HepG2 (cell line): Measurements from ENCODE around the gene PCDHGC5. TPM values are rescaled to one million over a fixed set of nuclear protein-coding genes. Genes with fewer than 3 reads are reported as not detected.

ENCODE experiments used
- AGO1 ChIP-seq: fragments of 200-400 bp; formaldehyde crosslinking; IDR thresholded peaks from 2 replicates; pipeline ENCODE4 v1.6.1; 2017; ENCODE audit warnings: mild to moderate bottlenecking, low read depth, low read length, moderate library complexity; ENCODE audit not compliant: poor library complexity, severe bottlenecking
- BCL6 ChIP-seq: IDR thresholded peaks from 2 replicates; pipeline ENCODE4 v1.6.1; 2016; ENCODE audit warnings: missing genetic modification reagents, missing compliant biosample characterization
- DNMT3B ChIP-seq: conservative IDR thresholded peaks from 2 replicates; pipeline ENCODE4 v1.6.1; 2016; ENCODE audit warnings: missing biosample characterization, control low read depth
- GATA4 ChIP-seq: sonication (generic); IDR thresholded peaks from 2 replicates; pipeline ENCODE4 v1.6.1; 2016; ENCODE audit warnings: antibody characterized with exemption, low read depth, borderline replicate concordance
- HMGA1 ChIP-seq: sonication (generic); formaldehyde crosslinking; conservative IDR thresholded peaks from 2 replicates; pipeline ENCODE4 v1.4.0; 2020; ENCODE audit warnings: missing genetic modification reagents
- HNF1A ChIP-seq, 2 experiments: sonication (generic) in 1 of 2; formaldehyde crosslinking in 1 of 2; IDR thresholded peaks; 2 replicates each; pipeline versions ENCODE4 v1.4.0 to v1.6.1; 2016 to 2020; ENCODE audit warnings: borderline replicate concordance in 1 of 2, low read depth in 1 of 2, mild to moderate bottlenecking in 1 of 2, missing genetic modification reagents in 1 of 2
- HOXA5 ChIP-seq: sonication (generic); formaldehyde crosslinking; IDR thresholded peaks from 2 replicates; pipeline ENCODE4 v1.4.0; 2020; ENCODE audit warnings: missing genetic modification reagents
- NAIF1 ChIP-seq: sonication (generic); formaldehyde crosslinking; IDR thresholded peaks from 2 replicates; pipeline ENCODE4 v1.5.0; 2020; ENCODE audit warnings: mild to moderate bottlenecking, missing genetic modification reagents, borderline replicate concordance
- NFYC ChIP-seq: IDR thresholded peaks from 2 replicates; pipeline ENCODE4 v1.6.1; 2016; ENCODE audit warnings: missing genetic modification reagents, missing compliant biosample characterization
- POLR2AphosphoS5 ChIP-seq: IDR thresholded peaks from 2 replicates; pipeline ENCODE4 v1.6.1; 2012; ENCODE audit warnings: low read depth, low read length
- RXRA ChIP-seq: sonication (generic); formaldehyde crosslinking; IDR thresholded peaks from 2 replicates; pipeline ENCODE4 v1.5.1; 2020; ENCODE audit warnings: missing genetic modification reagents
- SATB2 ChIP-seq: sonication (generic); formaldehyde crosslinking; IDR thresholded peaks from 2 replicates; pipeline ENCODE4 v1.5.0; 2020; ENCODE audit warnings: missing genetic modification reagents
- SIX1 ChIP-seq: sonication (generic); formaldehyde crosslinking; IDR thresholded peaks from 2 replicates; pipeline ENCODE4 v1.4.0; 2020; ENCODE audit warnings: missing genetic modification reagents, borderline replicate concordance
- ZBTB7A ChIP-seq: sonication (generic); formaldehyde crosslinking; IDR thresholded peaks from 2 replicates; pipeline ENCODE4 v1.8.0; 2022; ENCODE audit warnings: mild to moderate bottlenecking, missing genetic modification reagents
- ZNF234 ChIP-seq: sonication (generic); formaldehyde crosslinking; conservative IDR thresholded peaks from 2 replicates; pipeline ENCODE4 v1.5.1; 2020; ENCODE audit warnings: mild to moderate bottlenecking, missing genetic modification reagents
- ZNF24 ChIP-seq: fragments of 450-650 bp; IDR thresholded peaks from 2 replicates; pipeline ENCODE4 v1.6.1; 2017; ENCODE audit warnings: antibody characterized with exemption, mild to moderate bottlenecking
- ZNF256 ChIP-seq: sonication (generic); formaldehyde crosslinking; conservative IDR thresholded peaks from 2 replicates; pipeline ENCODE4 v1.4.0; 2020; ENCODE audit warnings: missing genetic modification reagents
- ZNF816 ChIP-seq: sonication (generic); formaldehyde crosslinking; IDR thresholded peaks from 2 replicates; pipeline ENCODE4 v1.8.0; 2022; ENCODE audit warnings: missing genetic modification reagents, mild to moderate bottlenecking, borderline replicate concordance
- polyA plus RNA-seq, 8 experiments: library from polyadenylated mRNA; depleted of rRNA in 3 of 8; stranded (reverse) in 7 of 8; unstranded in 1 of 8; fragments of >200 nt; fragmentation: Illumina TruSeq in 4 of 8; extraction: Trizol in 4 of 8; gene quantifications; 2 replicates each; pipeline versions ENCODE4 v1.2.1 to v1.2.3, GENCODE V29; 2011 to 2016; ENCODE audit warnings: low read depth in 4 of 8, missing spikeins in 1 of 8, mixed read lengths in 1 of 8; ENCODE audit not compliant: insufficient read depth in 1 of 8
- total RNA-seq, 5 experiments: library from RNA; depleted of rRNA; stranded (reverse); fragments of >200 nt; fragmentation: Illumina TruSeq; extraction: Trizol; gene quantifications; 2 replicates each; pipeline ENCODE4 v1.2.3, GENCODE V29; 2016; ENCODE audit warnings: low read depth in 1 of 5
- TF ChIP-seq, protein P1 (sequence below): sonication (generic); formaldehyde crosslinking; IDR thresholded peaks from 2 replicates; pipeline ENCODE4 v1.5.1; 2020; ENCODE audit warnings: mild to moderate bottlenecking, missing genetic modification reagents
- TF ChIP-seq, protein P2 (sequence below): sonication (generic); formaldehyde crosslinking; IDR thresholded peaks from 2 replicates; pipeline ENCODE4 v1.5.1; 2020; ENCODE audit warnings: missing genetic modification reagents, mild to moderate bottlenecking, borderline replicate concordance

The PCDHGC5 gene
- total and polyA plus RNA-seq, 2 of the 13 experiments (the other 11 are each of a cell fraction or from before 2014, with no cell fraction given) = 0.03 TPM; not detected in 1

- TF ChIP-seq, protein P1, sequence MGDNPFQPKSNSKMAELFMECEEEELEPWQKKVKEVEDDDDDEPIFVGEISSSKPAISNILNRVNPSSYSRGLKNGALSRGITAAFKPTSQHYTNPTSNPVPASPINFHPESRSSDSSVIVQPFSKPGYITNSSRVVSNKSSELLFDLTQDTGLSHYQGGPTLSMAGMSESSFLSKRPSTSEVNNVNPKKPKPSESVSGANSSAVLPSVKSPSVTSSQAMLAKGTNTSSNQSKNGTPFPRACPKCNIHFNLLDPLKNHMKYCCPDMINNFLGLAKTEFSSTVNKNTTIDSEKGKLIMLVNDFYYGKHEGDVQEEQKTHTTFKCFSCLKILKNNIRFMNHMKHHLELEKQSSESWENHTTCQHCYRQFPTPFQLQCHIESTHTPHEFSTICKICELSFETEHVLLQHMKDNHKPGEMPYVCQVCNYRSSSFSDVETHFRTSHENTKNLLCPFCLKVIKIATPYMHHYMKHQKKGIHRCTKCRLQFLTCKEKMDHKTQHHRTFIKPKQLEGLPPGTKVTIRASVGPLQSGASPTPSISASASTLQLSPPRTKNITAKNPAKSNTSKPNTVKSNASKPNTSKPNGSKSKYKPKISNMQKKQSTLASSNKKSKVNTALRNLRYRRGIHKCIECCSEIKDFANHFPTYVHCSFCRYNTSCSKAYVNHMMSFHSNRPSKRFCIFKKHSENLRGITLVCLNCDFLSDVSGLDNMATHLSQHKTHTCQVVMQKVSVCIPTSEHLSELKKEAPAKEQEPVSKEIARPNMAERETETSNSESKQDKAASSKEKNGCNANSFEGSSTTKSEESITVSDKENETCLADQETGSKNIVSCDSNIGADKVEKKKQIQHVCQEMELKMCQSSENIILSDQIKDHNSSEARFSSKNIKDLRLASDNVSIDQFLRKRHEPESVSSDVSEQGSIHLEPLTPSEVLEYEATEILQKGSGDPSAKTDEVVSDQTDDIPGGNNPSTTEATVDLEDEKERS (CRISPR knock-in tag) = 0 out of 2 replicates have a peak, but pooled peaks have one; percentile 34
- no peak for TF ChIP-seq ZNF816 (CRISPR knock-in tag)
- TF ChIP-seq AGO1 = no peak
- peak; percentile 74 for TF ChIP-seq DNMT3B
- peak; percentile 59 for TF ChIP-seq BCL6
- peak; percentile 91 for TF ChIP-seq RXRA (CRISPR knock-in tag)
- no peak for TF ChIP-seq ZBTB7A
- no peak for TF ChIP-seq ZNF256 (CRISPR knock-in tag)
- peak; percentile 15; the same call in 1 of the 2 replicates for TF ChIP-seq NFYC (CRISPR knock-in tag)
- peak; percentile 88 for TF ChIP-seq SIX1 (CRISPR knock-in tag)
- TF ChIP-seq POLR2AphosphoS5 = no peak
- TF ChIP-seq, protein P2, sequence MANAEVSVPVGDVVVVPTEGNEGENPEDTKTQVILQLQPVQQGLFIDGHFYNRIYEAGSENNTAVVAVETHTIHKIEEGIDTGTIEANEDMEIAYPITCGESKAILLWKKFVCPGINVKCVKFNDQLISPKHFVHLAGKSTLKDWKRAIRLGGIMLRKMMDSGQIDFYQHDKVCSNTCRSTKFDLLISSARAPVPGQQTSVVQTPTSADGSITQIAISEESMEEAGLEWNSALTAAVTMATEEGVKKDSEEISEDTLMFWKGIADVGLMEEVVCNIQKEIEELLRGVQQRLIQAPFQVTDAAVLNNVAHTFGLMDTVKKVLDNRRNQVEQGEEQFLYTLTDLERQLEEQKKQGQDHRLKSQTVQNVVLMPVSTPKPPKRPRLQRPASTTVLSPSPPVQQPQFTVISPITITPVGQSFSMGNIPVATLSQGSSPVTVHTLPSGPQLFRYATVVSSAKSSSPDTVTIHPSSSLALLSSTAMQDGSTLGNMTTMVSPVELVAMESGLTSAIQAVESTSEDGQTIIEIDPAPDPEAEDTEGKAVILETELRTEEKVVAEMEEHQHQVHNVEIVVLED (CRISPR knock-in tag) = 0 out of 2 replicates have a peak, but pooled peaks have one; percentile 18
- no peak for TF ChIP-seq HOXA5 (CRISPR knock-in tag)
- TF ChIP-seq NAIF1 = no peak
- 0 out of 2 replicates have a peak, but pooled peaks have one; percentile 45 for TF ChIP-seq ZNF24
- TF ChIP-seq GATA4 = no peak
- TF ChIP-seq HMGA1 (CRISPR knock-in tag) = no peak
- TF ChIP-seq ZNF234 (CRISPR knock-in tag) = no peak
- no peak for TF ChIP-seq SATB2 (CRISPR knock-in tag)
- no peak for TF ChIP-seq HNF1A (IDR thresholded peaks at IDR 0.05; ENCODE audit: low read depth)
- TF ChIP-seq HNF1A (CRISPR knock-in tag; IDR thresholded peaks at IDR 0.05; ENCODE audit: borderline replicate concordance) = no peak
Observed at GRCh38 chr5:141524604-141525597, 36.0 kb downstream of the PCDHGC5 start (continued).
